Panc1 (cell line): Measurements from ENCODE around the gene MAGEC3. TPM values are rescaled to one million over a fixed set of nuclear protein-coding genes. Genes with fewer than 3 reads are reported as not detected.

ENCODE experiments used
- ATAC-seq: fragments of 200-7000 bp; cut with Tn5 transposase; 2 replicates; pipeline ENCODE4 v1.9.1; 2020; ENCODE audit warnings: mild to moderate bottlenecking, moderate library complexity
- BruUV-seq: library from RNA; stranded (reverse); fragments of 400-500 nt; replicated peaks from 2 replicates; lab custom pipeline; 2021; lab: Mats Ljungman, UMichigan
- CTCF ChIA-PET: fragments of 300-600 bp; sonication (Branson Sonifier 250); formaldehyde crosslinking; loops from one replicate; lab custom pipeline; 2022; ENCODE audit warnings: antibody characterized with exemption; lab: Charles Lee
- POLR2A ChIA-PET: fragments of 300-600 bp; sonication (Branson Sonifier 250); formaldehyde crosslinking; loops from one replicate; lab custom pipeline; 2022; ENCODE audit warnings: antibody characterized with exemption; lab: Charles Lee
- DNase-seq: peaks from one replicate; pipeline ENCODE4 v3.0.0-alpha.2; 2010; ENCODE audit warnings: low read depth, low spot score
- H3K27ac ChIP-seq: 2 replicates; pipeline ENCODE4 v1.5.1; 2011; ENCODE audit warnings: mild to moderate bottlenecking, low read length, inconsistent platforms
- H3K27me3 ChIP-seq: fragments of 200-500 bp; sonication (Bioruptor generic); 2 replicates; pipeline ENCODE4 v1.6.0; 2014; ENCODE audit warnings: low read length, inconsistent platforms; ENCODE audit not compliant: control insufficient read depth, insufficient read depth
- H3K36me3 ChIP-seq: fragments of 200-500 bp; sonication (Bioruptor generic); 2 replicates; pipeline ENCODE4 v1.5.1; 2014; ENCODE audit warnings: inconsistent platforms, mild to moderate bottlenecking, low read length, moderate library complexity; ENCODE audit not compliant: control insufficient read depth, insufficient read depth
- H3K4me1 ChIP-seq: 2 replicates; pipeline ENCODE4 v1.5.1; 2011; ENCODE audit warnings: inconsistent platforms, mild to moderate bottlenecking, low read length, moderate library complexity; ENCODE audit not compliant: control insufficient read depth, insufficient read depth
- H3K4me3 ChIP-seq, 2 experiments: 2 replicates each; pipeline ENCODE4 v1.5.1; 2011 to 2012; ENCODE audit warnings: low read depth in 2 of 2, low read length in 2 of 2, mild to moderate bottlenecking in 2 of 2, inconsistent platforms in 1 of 2, moderate library complexity in 1 of 2
- H3K9me3 ChIP-seq: fragments of 200-500 bp; sonication (Bioruptor generic); 2 replicates; pipeline ENCODE4 v1.5.1; 2014; ENCODE audit warnings: low read depth, mild to moderate bottlenecking, inconsistent platforms, low read length, moderate library complexity; ENCODE audit not compliant: control insufficient read depth, insufficient read depth
- CTCF ChIP-seq: fragments of 450-650 bp; IDR thresholded peaks from 2 replicates; pipeline ENCODE4 v1.5.1; 2017; ENCODE audit warnings: mild to moderate bottlenecking
- POLR2AphosphoS5 ChIP-seq: IDR thresholded peaks from 2 replicates; pipeline ENCODE4 v1.6.1; 2012; ENCODE audit warnings: mild to moderate bottlenecking, low read depth, low read length, moderate library complexity
- REST ChIP-seq, 2 experiments: IDR thresholded peaks; 2 replicates each; pipeline ENCODE4 v1.6.1; 2011 to 2012; ENCODE audit warnings: low read depth in 2 of 2, control low read depth in 1 of 2, low read length in 1 of 2, mild to moderate bottlenecking in 1 of 2, moderate library complexity in 1 of 2; ENCODE audit not compliant: insufficient read depth in 1 of 2
- SIN3A ChIP-seq: IDR thresholded peaks from 2 replicates; pipeline ENCODE4 v1.6.1; 2012; ENCODE audit warnings: low read depth, mild to moderate bottlenecking, low read length, moderate library complexity, borderline replicate concordance; ENCODE audit not compliant: insufficient read depth
- TCF7L2 ChIP-seq: IDR thresholded peaks from 2 replicates; pipeline ENCODE4 v1.6.1; 2011; ENCODE audit warnings: mild to moderate bottlenecking, low read depth, low read length, inconsistent platforms
- in situ Hi-C: cut with HindIII; loops from 2 replicates; pipeline ENCODE4 v1.10.0; 2016; ENCODE audit warnings: low sequenced_read_pairs, low pct_unique_long_range_greater_than_20kb
- intact Hi-C: fragments of 100-400 bp; cut with micrococcal nuclease; formaldehyde crosslinking; loops from one replicate; pipeline ENCODE4 v1.10.0; 2022; ENCODE audit not compliant: unreplicated experiment
- total RNA-seq: library from RNA; stranded (reverse); gene quantifications from one replicate; pipeline ENCODE4 v1.2.1, GENCODE V29; 2021; ENCODE audit not compliant: unreplicated experiment

The MAGEC3 gene
- total RNA-seq, 1 experiment from 2014 or later: not detected

- no peak for DNase-seq
- TF ChIP-seq SIN3A (no peak), CTCF (no peak), TCF7L2 (no peak), POLR2AphosphoS5 (no peak), REST (IDR thresholded peaks at IDR 0.05; ENCODE audit: insufficient read depth in 1 of 2, low read depth in 2 of 2, low read length in 1 of 2) (no peak)
- CTCF ChIA-PET: no interaction called here
- intact Hi-C loops (no loop called here), in situ Hi-C loops (no loop called here)
- Histone ChIP-seq H3K4me3 (no peak overlapping the region), H3K4me1 (no peaks in the 10 kb centered on the region), H3K36me3 (no peaks in the 10 kb centered on the region), H3K27me3 (no peaks in the 10 kb centered on the region), H3K9me3 (no peaks in the 10 kb centered on the region; the same call in 1 of the 2 replicates), H3K27ac (no peak overlapping the region)
- no TSS peak for BruUV-seq
- ATAC-seq: no peak
- POLR2A ChIA-PET: no interaction called here
Observed at GRCh38 chrX:141839856-141840255, 1.7 kb downstream of the MAGEC3 start.

- DNase-seq: no peak
- POLR2A ChIA-PET: no interaction called here
- no peak for ATAC-seq
- Histone ChIP-seq H3K4me1 (no peaks in the 10 kb centered on the region), H3K4me3 (no peak overlapping the region), H3K36me3 (no peaks in the 10 kb centered on the region), H3K27me3 (no peaks in the 10 kb centered on the region), H3K27ac (no peak overlapping the region), H3K9me3 (no peaks in the 10 kb centered on the region)
- in situ Hi-C loops: no loop called here
- no TSS peak for BruUV-seq
- TF ChIP-seq SIN3A (no peak), CTCF (no peak), POLR2AphosphoS5 (no peak), TCF7L2 (no peak), REST (IDR thresholded peaks at IDR 0.05; ENCODE audit: insufficient read depth in 1 of 2, low read depth in 2 of 2, low read length in 1 of 2) (no peak)
- intact Hi-C loops: no loop called here
- CTCF ChIA-PET: no interaction called here
Observed at GRCh38 chrX:141857479-141857878, 19.4 kb downstream of the MAGEC3 start.
